HG02610 (cell line): Measurements from ENCODE around the gene IGFALS.

Experiments used
- ATAC-seq: cut with Tn5 transposase; IDR thresholded peaks from one replicate; pipeline ENCODE4 v1.9.1; 2021; ENCODE audit warnings: mild to moderate bottlenecking, moderate library complexity; ENCODE audit not compliant: unreplicated experiment

IGFALS gene

GRCh38 chr16:1777375-1778199 lies 15.9 kb downstream of the IGFALS start:
- no peak for ATAC-seq

- ATAC-seq: no peak
Observed at GRCh38 chr16:1776991-1777374, 16.5 kb downstream of the IGFALS start.

- no peak for ATAC-seq
Observed at GRCh38 chr16:1776672-1776955, 16.9 kb downstream of the IGFALS start.

GRCh38 chr16:1775846-1776671 lies 17.4 kb downstream of the IGFALS start:
- no peak for ATAC-seq

GRCh38 chr16:1775006-1775845 lies 18.3 kb downstream of the IGFALS start:
- no peak for ATAC-seq

GRCh38 chr16:1774448-1774780 lies 19.1 kb downstream of the IGFALS start:
- ATAC-seq: no peak

- no peak for ATAC-seq
Observed at GRCh38 chr16:1773703-1774447, 19.6 kb downstream of the IGFALS start.

- no peak for ATAC-seq
Observed at GRCh38 chr16:1772908-1773702, 20.4 kb downstream of the IGFALS start, which contains the start of gene MRPS34. Gene MRPS34 (minus strand): TSS chr16:1773134. CDS start chr16:1773119, 15 bp downstream.

- ATAC-seq: no peak
Observed at GRCh38 chr16:1772362-1772907, 21.1 kb downstream of the IGFALS start, which contains the start of gene EME2. Gene EME2 (plus strand): TSS chr16:1772810. CDS start chr16:1773228, 418 bp downstream.

- no peak for ATAC-seq
Observed at GRCh38 chr16:1771864-1772361, 21.6 kb downstream of the IGFALS start.

GRCh38 chr16:1771188-1771863 lies 22.2 kb downstream of the IGFALS start, which contains the start of gene NME3:
Gene NME3 (minus strand): TSS chr16:1771543. CDS start chr16:1771534, 9 bp downstream.
- no peak for ATAC-seq

- no peak for ATAC-seq
Observed at GRCh38 chr16:1770328-1771187, 22.9 kb downstream of the IGFALS start.

- ATAC-seq: no peak
Observed at GRCh38 chr16:1769402-1770300, 23.9 kb downstream of the IGFALS start.

- no peak for ATAC-seq
Observed at GRCh38 chr16:1768767-1769401, 24.6 kb downstream of the IGFALS start.

GRCh38 chr16:1768061-1768766 lies 25.3 kb downstream of the IGFALS start:
- no peak for ATAC-seq
